SK-N-SH treated with all-trans-retinoic acid at 6 μM for 48 hours (cell line): Measurements from ENCODE around the gene LITAF.

Source experiments
- ATAC-seq: fragments of 200-7000 bp; cut with Tn5 transposase; 3 replicates; pipeline ENCODE4 v1.9.1; 2020; ENCODE audit warnings: mild to moderate bottlenecking, moderate library complexity
- ARNTL ChIP-seq: fragments of 450-650 bp; formaldehyde crosslinking; IDR thresholded peaks from 2 replicates; pipeline ENCODE4 v1.5.0; 2020; ENCODE audit warnings: low read depth, mild to moderate bottlenecking, moderate library complexity, borderline replicate concordance
- BACH2 ChIP-seq: fragments of 250-450 bp; sonication (Bioruptor Pico); IDR thresholded peaks from 2 replicates; pipeline ENCODE4 v1.9.0; 2021; ENCODE audit warnings: mild to moderate bottlenecking, borderline replicate concordance
- CSDC2 ChIP-seq: fragments of 250-450 bp; sonication (Bioruptor Pico); IDR thresholded peaks from 2 replicates; pipeline ENCODE4 v1.5.0; 2020; ENCODE audit warnings: mild to moderate bottlenecking, moderate library complexity
- GLIS3 ChIP-seq: fragments of 250-450 bp; sonication (Bioruptor Pico); IDR thresholded peaks from 2 replicates; pipeline ENCODE4 v1.5.0; 2020; ENCODE audit warnings: mild to moderate bottlenecking, moderate library complexity
- ISL1 ChIP-seq: fragments of 250-450 bp; sonication (Bioruptor Pico); IDR thresholded peaks from 2 replicates; pipeline ENCODE4 v2.1.2; 2022; ENCODE audit warnings: mild to moderate bottlenecking, moderate library complexity
- PPARA ChIP-seq: fragments of 250-450 bp; sonication (Bioruptor Pico); IDR thresholded peaks from 2 replicates; pipeline ENCODE4 v1.5.0; 2020; ENCODE audit warnings: mild to moderate bottlenecking, borderline replicate concordance
- RARB ChIP-seq: fragments of 250-450 bp; sonication (Bioruptor Pico); IDR thresholded peaks from 2 replicates; pipeline ENCODE4 v1.8.0; 2021; ENCODE audit warnings: mild to moderate bottlenecking, moderate library complexity
- SNAI2 ChIP-seq: fragments of 250-450 bp; sonication (Bioruptor Pico); IDR thresholded peaks from 2 replicates; pipeline ENCODE4 v1.5.0; 2020; ENCODE audit warnings: mild to moderate bottlenecking, moderate library complexity
- TCF4 ChIP-seq: fragments of 250-450 bp; sonication (Bioruptor Pico); IDR thresholded peaks from 2 replicates; pipeline ENCODE4 v1.8.0; 2021; ENCODE audit warnings: mild to moderate bottlenecking, moderate library complexity, borderline replicate concordance
- TOX ChIP-seq: fragments of 250-450 bp; sonication (Bioruptor Pico); IDR thresholded peaks from 2 replicates; pipeline ENCODE4 v1.8.0; 2021; ENCODE audit warnings: mild to moderate bottlenecking, moderate library complexity, borderline replicate concordance
- ZC3H10 ChIP-seq: fragments of 250-450 bp; sonication (Bioruptor Pico); IDR thresholded peaks from 2 replicates; pipeline ENCODE4 v1.5.1; 2021; ENCODE audit warnings: mild to moderate bottlenecking, moderate library complexity
- ZFP3 ChIP-seq: fragments of 250-450 bp; sonication (Bioruptor Pico); IDR thresholded peaks from 2 replicates; pipeline ENCODE4 v1.5.0; 2020; ENCODE audit warnings: mild to moderate bottlenecking, moderate library complexity
- ZFP30 ChIP-seq: fragments of 450-650 bp; formaldehyde crosslinking; IDR thresholded peaks from 2 replicates; pipeline ENCODE4 v1.5.0; 2022; ENCODE audit warnings: mild to moderate bottlenecking, moderate library complexity
- ZNF70 ChIP-seq: fragments of 450-650 bp; formaldehyde crosslinking; IDR thresholded peaks from 2 replicates; pipeline ENCODE4 v1.5.0; 2020; ENCODE audit warnings: mild to moderate bottlenecking, moderate library complexity
- ZNF8 ChIP-seq: fragments of 450-650 bp; formaldehyde crosslinking; IDR thresholded peaks from 2 replicates; pipeline ENCODE4 v1.5.0; 2020; ENCODE audit warnings: mild to moderate bottlenecking, moderate library complexity
- TF ChIP-seq, protein P1 (sequence below): fragments of 250-450 bp; sonication (Bioruptor Pico); IDR thresholded peaks from 2 replicates; pipeline ENCODE4 v1.5.0; 2020; ENCODE audit warnings: mild to moderate bottlenecking, moderate library complexity
- TF ChIP-seq, protein P2 (sequence below): fragments of 250-450 bp; sonication (Bioruptor Pico); IDR thresholded peaks from 2 replicates; pipeline ENCODE4 v1.5.1; 2021; ENCODE audit warnings: mild to moderate bottlenecking, moderate library complexity
- TF ChIP-seq, protein P3 (sequence below): fragments of 250-450 bp; sonication (Bioruptor Pico); IDR thresholded peaks from 2 replicates; pipeline ENCODE4 v1.5.1; 2020; ENCODE audit warnings: low read depth, mild to moderate bottlenecking, moderate library complexity
- TF ChIP-seq, protein P4 (sequence below): fragments of 250-450 bp; sonication (Bioruptor Pico); IDR thresholded peaks from 2 replicates; pipeline ENCODE4 v1.8.0; 2021; ENCODE audit warnings: low read depth, mild to moderate bottlenecking, moderate library complexity, borderline replicate concordance
- TF ChIP-seq, protein P5 (sequence below): fragments of 250-450 bp; sonication (Bioruptor Pico); IDR thresholded peaks from 2 replicates; pipeline ENCODE4 v1.8.0; 2020; ENCODE audit warnings: mild to moderate bottlenecking, moderate library complexity, borderline replicate concordance

The LITAF gene

DNA sequence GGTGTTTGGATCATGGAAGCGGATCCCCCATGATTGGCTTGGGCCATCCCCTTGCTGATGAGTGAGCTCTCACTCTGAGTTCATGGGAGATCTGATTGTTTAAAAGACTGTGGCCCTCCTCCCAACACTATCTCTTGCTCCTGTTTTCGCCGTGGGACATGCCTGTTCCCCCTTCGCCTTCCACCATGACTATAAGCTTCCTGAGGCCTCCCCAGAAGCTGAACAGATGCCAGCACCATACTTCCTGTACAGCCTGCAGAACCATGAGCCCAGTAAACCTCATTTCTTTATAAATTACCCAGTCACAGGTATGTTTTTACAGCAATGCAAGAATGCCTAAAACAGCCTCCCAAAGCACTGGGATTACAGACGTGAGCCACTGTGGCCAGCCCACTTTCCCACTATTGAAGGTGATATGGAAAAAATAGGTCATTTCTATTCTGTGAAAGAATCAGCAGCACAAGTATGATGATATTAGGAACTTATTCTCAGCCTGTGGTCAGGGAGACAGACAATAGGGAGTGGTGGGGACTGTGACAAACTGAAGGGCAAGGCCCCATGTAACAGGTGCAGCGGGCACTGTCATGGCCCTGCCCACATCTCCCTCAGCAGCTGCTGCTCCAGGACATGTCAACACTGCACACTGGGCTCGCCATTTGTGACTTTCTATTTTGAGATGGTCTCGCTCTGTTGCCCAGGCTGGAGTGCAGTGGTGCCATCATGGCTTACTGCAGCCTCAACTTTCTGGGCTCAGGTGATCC lies 33.7 kb upstream of the LITAF start (continued):
- TF ChIP-seq, protein P1, sequence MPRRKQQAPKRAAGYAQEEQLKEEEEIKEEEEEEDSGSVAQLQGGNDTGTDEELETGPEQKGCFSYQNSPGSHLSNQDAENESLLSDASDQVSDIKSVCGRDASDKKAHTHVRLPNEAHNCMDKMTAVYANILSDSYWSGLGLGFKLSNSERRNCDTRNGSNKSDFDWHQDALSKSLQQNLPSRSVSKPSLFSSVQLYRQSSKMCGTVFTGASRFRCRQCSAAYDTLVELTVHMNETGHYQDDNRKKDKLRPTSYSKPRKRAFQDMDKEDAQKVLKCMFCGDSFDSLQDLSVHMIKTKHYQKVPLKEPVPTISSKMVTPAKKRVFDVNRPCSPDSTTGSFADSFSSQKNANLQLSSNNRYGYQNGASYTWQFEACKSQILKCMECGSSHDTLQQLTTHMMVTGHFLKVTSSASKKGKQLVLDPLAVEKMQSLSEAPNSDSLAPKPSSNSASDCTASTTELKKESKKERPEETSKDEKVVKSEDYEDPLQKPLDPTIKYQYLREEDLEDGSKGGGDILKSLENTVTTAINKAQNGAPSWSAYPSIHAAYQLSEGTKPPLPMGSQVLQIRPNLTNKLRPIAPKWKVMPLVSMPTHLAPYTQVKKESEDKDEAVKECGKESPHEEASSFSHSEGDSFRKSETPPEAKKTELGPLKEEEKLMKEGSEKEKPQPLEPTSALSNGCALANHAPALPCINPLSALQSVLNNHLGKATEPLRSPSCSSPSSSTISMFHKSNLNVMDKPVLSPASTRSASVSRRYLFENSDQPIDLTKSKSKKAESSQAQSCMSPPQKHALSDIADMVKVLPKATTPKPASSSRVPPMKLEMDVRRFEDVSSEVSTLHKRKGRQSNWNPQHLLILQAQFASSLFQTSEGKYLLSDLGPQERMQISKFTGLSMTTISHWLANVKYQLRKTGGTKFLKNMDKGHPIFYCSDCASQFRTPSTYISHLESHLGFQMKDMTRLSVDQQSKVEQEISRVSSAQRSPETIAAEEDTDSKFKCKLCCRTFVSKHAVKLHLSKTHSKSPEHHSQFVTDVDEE (CRISPR knock-in tag): no peak
- TF ChIP-seq ISL1 (CRISPR knock-in tag) (no peak), ZC3H10 (CRISPR knock-in tag) (no peak), ARNTL (CRISPR knock-in tag) (no peak), BACH2 (no peak), ZFP3 (no peak), ZNF8 (CRISPR knock-in tag) (no peak), GLIS3 (CRISPR knock-in tag) (no peak), RARB (CRISPR knock-in tag) (no peak), ZNF70 (no peak)
- TF ChIP-seq, protein P2, sequence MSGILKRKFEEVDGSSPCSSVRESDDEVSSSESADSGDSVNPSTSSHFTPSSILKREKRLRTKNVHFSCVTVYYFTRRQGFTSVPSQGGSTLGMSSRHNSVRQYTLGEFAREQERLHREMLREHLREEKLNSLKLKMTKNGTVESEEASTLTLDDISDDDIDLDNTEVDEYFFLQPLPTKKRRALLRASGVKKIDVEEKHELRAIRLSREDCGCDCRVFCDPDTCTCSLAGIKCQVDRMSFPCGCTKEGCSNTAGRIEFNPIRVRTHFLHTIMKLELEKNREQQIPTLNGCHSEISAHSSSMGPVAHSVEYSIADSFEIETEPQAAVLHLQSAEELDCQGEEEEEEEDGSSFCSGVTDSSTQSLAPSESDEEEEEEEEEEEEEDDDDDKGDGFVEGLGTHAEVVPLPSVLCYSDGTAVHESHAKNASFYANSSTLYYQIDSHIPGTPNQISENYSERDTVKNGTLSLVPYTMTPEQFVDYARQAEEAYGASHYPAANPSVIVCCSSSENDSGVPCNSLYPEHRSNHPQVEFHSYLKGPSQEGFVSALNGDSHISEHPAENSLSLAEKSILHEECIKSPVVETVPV: no peak

DNA sequence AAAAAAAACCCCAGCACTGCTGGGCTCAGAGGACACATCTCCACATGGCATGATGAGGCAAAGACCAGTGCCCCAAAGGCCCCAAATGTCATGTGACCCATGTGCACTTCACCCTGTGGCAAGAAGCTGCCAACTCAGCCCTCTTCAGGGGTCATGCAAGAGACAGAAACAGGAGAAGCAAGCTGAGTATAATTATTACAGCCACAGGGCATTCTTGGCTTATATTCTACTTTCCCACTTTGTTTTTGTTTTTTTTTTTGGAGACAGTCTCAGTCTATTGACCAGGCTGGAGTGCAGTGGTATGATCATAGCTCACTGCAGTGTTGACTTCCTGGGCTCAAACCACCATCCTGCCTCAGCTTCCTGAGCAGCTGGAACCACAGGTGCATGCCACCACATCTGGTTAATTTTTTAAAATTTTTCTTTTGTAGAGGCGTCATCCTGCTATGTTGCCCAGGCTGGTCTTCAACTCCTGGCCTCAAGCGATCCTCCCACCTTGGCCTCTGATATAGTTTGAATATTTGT lies 32.7 kb upstream of the LITAF start:
- no peak for ATAC-seq
- TF ChIP-seq, protein P3, sequence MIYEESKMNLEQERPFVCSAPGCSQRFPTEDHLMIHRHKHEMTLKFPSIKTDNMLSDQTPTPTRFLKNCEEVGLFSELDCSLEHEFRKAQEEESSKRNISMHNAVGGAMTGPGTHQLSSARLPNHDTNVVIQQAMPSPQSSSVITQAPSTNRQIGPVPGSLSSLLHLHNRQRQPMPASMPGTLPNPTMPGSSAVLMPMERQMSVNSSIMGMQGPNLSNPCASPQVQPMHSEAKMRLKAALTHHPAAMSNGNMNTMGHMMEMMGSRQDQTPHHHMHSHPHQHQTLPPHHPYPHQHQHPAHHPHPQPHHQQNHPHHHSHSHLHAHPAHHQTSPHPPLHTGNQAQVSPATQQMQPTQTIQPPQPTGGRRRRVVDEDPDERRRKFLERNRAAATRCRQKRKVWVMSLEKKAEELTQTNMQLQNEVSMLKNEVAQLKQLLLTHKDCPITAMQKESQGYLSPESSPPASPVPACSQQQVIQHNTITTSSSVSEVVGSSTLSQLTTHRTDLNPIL: no peak
- TF ChIP-seq BACH2 (no peak), ZFP3 (no peak), ZFP30 (CRISPR knock-in tag) (no peak), PPARA (CRISPR knock-in tag) (no peak), TCF4 (CRISPR knock-in tag) (no peak), ISL1 (CRISPR knock-in tag) (no peak), ZNF70 (no peak), GLIS3 (CRISPR knock-in tag) (no peak), CSDC2 (CRISPR knock-in tag) (no peak), SNAI2 (no peak)
- TF ChIP-seq, protein P1 (CRISPR knock-in tag): no peak
- TF ChIP-seq, protein P4, sequence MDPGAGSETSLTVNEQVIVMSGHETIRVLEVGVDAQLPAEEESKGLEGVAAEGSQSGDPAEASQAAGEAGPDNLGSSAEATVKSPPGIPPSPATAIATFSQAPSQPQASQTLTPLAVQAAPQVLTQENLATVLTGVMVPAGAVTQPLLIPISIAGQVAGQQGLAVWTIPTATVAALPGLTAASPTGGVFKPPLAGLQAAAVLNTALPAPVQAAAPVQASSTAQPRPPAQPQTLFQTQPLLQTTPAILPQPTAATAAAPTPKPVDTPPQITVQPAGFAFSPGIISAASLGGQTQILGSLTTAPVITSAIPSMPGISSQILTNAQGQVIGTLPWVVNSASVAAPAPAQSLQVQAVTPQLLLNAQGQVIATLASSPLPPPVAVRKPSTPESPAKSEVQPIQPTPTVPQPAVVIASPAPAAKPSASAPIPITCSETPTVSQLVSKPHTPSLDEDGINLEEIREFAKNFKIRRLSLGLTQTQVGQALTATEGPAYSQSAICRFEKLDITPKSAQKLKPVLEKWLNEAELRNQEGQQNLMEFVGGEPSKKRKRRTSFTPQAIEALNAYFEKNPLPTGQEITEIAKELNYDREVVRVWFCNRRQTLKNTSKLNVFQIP (CRISPR knock-in tag): no peak
- TF ChIP-seq, all 23 proteins: peak for 0

DNA sequence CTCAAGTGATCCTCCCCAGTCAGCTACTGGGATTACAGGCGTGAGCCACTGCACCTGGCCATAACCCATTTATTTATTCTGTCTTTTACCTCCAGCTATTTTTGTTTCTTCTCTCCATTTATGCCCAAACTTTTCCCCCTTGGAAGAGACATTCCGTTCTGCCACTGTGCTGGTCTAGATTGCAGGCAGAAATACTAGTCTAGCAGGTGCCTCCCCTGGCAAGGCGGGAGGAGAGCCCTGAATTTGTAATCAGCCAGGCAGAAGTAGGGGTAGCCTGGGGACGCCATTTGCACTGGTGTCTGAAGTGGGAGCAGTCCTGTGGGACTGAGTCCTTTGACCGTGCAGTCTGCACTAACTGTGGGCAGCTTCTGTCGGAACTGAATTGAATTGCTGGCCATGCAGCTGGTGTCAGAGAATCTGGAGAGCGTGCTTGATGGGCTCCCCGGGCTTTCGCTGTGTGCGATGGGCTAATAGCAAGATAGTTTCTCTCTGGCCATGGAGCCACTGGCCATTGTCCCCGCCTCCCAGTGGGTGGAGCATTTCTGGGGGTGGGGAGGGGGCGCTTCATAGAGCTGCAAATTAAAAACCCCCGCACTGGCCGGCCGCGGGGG lies 31.5 kb upstream of the LITAF start:
- TF ChIP-seq SNAI2 (no peak), ZC3H10 (CRISPR knock-in tag) (no peak), GLIS3 (CRISPR knock-in tag) (no peak), ARNTL (CRISPR knock-in tag) (no peak), TOX (CRISPR knock-in tag) (no peak), CSDC2 (CRISPR knock-in tag) (no peak), BACH2 (no peak), ZNF8 (CRISPR knock-in tag) (no peak), PPARA (CRISPR knock-in tag) (no peak), ZFP30 (CRISPR knock-in tag) (no peak), ZNF70 (no peak)
- TF ChIP-seq, protein P3: no peak
- TF ChIP-seq, protein P5, sequence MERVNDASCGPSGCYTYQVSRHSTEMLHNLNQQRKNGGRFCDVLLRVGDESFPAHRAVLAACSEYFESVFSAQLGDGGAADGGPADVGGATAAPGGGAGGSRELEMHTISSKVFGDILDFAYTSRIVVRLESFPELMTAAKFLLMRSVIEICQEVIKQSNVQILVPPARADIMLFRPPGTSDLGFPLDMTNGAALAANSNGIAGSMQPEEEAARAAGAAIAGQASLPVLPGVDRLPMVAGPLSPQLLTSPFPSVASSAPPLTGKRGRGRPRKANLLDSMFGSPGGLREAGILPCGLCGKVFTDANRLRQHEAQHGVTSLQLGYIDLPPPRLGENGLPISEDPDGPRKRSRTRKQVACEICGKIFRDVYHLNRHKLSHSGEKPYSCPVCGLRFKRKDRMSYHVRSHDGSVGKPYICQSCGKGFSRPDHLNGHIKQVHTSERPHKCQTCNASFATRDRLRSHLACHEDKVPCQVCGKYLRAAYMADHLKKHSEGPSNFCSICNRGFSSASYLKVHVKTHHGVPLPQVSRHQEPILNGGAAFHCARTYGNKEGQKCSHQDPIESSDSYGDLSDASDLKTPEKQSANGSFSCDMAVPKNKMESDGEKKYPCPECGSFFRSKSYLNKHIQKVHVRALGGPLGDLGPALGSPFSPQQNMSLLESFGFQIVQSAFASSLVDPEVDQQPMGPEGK (CRISPR knock-in tag): no peak
- no peak for ATAC-seq
